Sigmoid colon (tissue), 4 donors: ENCODE results near the gene FGF5.

ENCODE experiments used
- CTCF ChIP-seq, 4 experiments: fragments of 450-650 bp in 3 of 4; fragments of 200-600 bp in 1 of 4; IDR thresholded peaks; one replicate each; pipeline ENCODE4 v1.5.1; 2016 to 2019; ENCODE audit warnings: antibody characterized with exemption in 4 of 4, mild to moderate bottlenecking in 3 of 4, moderate library complexity in 2 of 4
- EP300 ChIP-seq, 4 donors: sonication (generic); formaldehyde crosslinking; IDR thresholded peaks; one replicate each; pipeline ENCODE4 v1.6.1; 2017; ENCODE audit warnings: antibody characterized with exemption in 4 of 4
- POLR2A ChIP-seq, 2 donors: fragments of 450-650 bp; IDR thresholded peaks; one replicate each; pipeline ENCODE4 v1.6.1; 2016; ENCODE audit warnings: antibody characterized with exemption in 2 of 2, mild to moderate bottlenecking in 2 of 2, moderate library complexity in 2 of 2
- POLR2AphosphoS5 ChIP-seq, 4 donors: sonication (generic); formaldehyde crosslinking; IDR thresholded peaks; one replicate each; pipeline ENCODE4 v1.6.1; 2017; ENCODE audit warnings: antibody characterized with exemption in 4 of 4

- TF ChIP-seq EP300 (IDR thresholded peaks at IDR 0.05) (no peak), POLR2AphosphoS5 (IDR thresholded peaks at IDR 0.05) (no peak), CTCF (IDR thresholded peaks at IDR 0.05) (no peak), POLR2A (IDR thresholded peaks at IDR 0.05) (no peak)
Observed at GRCh38 chr4:80294206-80294605, 27.7 kb downstream of the FGF5 start.
